GM18517 (cell line): Measurements from ENCODE around the gene CACNA1D.

Experiments used
- ATAC-seq: cut with Tn5 transposase; IDR thresholded peaks from one replicate; pipeline ENCODE4 v1.9.1; 2021; ENCODE audit warnings: mild to moderate bottlenecking, moderate library complexity; ENCODE audit not compliant: unreplicated experiment

The CACNA1D gene

DNA sequence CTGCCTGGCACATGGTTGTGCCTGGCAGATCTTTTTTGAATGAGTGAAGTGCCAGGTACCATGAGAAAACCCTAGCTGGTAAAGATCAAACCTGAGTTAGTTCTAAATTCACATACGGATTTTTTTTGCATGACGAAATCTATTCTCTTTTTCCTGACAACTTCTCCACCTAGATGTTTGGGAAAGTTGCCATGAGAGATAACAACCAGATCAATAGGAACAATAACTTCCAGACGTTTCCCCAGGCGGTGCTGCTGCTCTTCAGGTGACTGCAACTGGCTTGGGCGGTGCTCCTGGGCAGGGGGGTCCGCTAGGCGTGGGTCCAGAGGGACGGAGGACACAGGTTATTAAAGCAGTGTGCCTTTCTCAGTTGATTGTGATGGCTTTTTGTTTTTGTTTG lies 280.0 kb downstream of the CACNA1D start:
- ATAC-seq = no peak

DNA sequence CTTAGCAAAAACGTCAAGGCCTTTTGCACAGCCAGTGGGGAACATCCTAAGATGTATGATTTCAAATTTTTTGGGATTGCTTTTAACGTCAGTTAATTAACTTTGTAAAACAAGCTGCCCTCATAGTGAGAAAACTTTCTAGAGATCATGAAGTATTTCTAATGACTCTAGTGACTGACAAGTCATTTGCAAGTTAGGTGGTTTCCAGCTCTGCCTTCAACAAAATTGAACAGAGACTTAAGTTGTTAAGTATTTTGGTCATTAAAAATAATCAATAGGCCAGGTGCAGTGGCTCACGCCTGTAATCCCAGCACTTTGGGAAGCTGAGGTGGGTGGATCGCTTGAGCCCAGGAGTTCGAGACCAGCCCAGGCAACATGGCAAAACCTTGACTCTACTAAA lies 280.6 kb downstream of the CACNA1D start:
- no peak for ATAC-seq

DNA sequence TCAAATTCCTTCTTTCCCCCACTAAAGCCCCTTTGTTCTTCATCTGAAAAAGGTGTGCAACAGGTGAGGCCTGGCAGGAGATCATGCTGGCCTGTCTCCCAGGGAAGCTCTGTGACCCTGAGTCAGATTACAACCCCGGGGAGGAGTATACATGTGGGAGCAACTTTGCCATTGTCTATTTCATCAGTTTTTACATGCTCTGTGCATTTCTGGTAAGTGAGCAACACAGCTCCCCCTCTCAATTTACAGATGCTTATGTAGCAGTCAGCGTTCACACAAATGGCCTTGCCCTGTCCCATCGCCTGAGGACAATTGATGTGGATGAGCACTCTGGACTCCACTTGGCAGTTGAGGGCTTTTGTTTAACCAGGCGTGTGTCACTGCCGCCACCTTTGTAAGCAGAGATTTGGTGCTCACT lies 281.4 kb downstream of the CACNA1D start:
- ATAC-seq = no peak

DNA sequence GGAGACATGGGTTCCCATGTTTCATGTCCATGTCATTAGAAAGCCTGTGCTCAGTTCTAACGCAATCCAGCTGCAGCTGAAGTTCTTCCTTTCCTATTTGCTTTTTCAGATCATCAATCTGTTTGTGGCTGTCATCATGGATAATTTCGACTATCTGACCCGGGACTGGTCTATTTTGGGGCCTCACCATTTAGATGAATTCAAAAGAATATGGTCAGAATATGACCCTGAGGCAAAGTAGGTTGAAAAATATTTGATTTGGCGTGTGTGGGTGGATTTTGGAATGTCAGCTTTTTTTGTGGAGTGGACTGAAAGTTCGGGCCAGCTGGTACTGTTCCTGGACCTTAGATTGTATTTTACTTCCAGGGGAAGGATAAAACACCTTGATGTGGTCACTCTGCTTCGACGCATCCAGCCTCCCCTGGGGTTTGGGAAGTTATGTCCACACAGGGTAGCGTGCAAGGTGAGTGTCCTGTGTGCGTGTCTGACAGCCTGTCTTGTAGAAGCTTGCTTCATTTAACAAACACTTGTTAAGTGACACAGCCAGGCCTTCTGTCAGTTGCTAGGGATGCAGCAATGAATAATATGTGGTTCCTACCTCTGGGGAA lies 282.2 kb downstream of the CACNA1D start:
- ATAC-seq = no peak

DNA sequence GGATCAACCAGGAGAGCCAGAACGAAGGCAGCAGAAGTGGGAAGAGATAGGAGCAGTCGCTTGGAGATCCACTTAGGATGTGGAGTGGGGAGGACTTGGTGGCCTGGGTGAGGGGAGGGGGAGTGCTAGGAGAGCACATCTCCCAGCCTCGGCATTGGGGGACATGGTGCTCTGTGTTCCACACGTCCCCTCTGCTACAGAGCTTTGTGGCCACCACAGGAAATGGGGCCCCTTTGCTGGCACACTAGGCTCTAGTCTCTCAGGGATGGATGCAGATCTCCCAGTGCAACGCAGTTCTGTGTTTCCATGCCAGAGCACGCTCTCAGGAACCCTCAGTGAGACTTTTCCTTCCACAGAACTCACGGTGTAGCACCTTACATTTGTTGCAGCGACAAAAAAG lies 283.1 kb downstream of the CACNA1D start:
- ATAC-seq = no peak

DNA sequence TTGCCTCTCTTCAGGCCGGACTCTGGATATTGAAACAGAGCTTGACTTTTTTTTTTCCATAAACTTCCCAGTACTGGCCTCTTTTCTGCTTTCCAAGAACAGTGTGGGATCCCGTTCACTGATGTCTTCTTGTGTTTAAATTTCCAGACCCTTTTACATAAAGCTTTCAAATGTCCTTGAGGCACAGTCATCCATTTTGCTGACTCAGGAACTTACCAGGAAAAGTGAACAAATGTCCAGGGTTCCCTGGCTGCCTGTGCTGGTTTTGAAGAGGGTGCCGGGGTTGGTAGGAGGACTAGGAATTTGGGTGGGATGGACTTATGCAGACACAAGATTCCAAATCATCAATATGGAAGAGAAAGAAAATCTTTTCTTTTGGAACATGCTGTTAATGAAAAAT lies 283.7 kb downstream of the CACNA1D start:
- ATAC-seq = no peak

DNA sequence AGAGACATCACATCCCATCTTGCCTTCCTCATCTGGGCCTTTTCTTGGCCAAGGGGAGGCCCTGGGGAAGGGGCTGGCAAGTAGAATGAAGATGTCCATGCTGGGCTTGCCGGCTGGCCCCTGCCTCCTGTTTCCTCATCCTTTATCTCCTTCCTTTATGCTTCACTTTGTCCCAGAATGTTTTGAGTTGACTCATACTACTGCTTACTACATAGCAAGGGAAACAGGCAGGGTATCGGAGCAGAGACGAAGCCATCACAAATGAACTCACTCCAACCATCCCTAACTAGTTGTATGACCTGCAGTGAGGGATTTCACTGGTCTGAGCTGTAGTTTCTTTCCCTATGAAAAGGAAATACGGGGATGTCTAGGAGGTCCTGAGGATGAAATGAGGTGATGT lies 285.8 kb downstream of the CACNA1D start:
- ATAC-seq = no peak

DNA sequence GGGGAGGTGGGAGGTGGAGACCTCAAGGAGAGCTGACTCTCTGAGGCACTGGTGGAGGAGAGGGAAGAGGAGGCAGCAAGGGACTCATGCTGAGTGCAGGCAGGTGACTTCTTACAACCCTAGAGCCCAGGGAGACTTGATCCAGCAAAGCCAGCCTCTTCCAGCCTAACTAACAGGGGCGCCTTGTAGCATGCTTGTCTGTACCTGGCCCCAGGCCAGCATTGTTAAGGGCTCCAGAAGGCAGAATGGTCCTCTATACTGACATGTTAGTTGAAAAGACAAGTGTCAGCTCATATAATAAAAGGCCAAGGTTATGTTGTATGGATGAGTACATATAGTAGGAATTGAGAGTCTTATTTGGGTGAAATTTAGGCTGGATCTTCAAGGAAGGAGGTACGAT lies 286.4 kb downstream of the CACNA1D start:
- no peak for ATAC-seq

DNA sequence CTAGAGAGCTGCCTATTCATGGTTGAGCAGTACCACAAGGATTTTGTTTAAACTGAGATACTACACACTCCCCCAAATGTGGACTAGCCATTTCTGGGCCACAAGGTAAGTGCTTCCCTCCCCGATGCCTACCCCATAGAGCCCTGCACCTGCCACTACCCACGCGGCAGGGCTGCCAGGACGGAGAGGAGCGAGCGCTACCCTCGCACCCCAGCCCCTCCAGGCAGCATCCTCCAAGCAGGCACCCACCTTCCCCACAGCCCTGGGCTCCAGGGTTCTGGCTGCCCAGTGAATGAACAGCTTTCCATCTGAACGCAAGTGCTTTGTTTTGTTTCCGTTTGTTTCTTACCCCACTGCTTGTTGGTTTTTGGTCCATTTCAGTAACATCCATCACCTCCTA lies 292.6 kb downstream of the CACNA1D start:
- ATAC-seq = no peak

DNA sequence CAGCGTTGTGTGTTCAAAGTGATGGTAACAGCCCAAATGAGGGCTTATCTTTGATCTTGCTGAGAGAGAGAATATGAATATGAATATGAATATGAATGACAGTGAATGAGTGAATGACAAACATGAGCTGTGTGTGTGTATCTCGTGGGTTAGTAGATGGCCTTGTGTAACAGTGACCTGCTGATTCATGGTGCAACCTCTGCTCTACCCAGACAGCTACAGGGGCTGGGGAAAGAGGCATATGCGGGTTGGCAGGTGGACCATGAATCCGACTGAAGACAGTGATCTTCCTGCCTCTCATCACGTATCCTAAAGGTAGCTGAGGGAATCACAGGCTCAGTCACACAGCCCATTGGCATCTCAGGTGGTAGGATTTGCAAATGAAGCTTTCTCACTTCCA lies 293.6 kb downstream of the CACNA1D start:
- ATAC-seq = no peak

DNA sequence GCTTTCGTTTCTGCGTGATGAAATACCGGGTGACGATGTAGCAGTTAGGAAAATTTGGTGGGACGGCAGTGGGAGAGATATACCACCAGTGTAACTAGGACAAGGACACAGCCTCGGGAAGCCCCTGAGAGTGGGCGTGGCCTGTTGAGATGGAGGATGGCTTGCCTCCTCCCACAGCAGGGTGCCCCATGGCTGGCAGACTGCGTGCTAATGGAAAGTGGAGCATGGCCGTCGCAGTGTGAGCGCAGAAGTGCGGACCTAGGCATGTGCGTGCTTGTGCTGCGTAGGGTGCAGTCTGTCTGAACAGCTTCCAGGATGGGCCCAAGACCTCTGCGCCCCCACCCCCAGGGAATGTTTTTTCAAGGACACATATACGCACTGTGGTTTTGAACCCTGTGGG lies 295.0 kb downstream of the CACNA1D start:
- ATAC-seq = no peak

DNA sequence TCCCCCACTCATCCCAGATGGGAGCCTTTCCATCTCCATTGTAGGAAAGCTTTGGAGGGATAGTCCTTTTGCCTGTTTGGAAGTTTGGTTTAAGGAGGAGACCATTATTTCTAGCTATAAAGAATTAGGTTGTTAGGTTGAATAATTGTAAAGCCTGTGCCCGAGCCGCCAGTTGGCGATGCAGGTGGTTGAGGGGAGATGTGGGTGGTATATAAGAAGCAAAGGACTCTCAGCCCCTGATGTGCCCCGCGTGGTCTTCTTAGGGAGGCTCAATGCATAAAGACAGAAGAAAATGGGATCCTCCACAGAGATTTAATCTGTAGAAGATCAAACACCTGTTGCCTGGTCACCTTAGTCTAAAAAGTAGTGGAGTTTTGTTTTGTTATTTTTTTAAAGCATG lies 296.1 kb downstream of the CACNA1D start:
- ATAC-seq = no peak

DNA sequence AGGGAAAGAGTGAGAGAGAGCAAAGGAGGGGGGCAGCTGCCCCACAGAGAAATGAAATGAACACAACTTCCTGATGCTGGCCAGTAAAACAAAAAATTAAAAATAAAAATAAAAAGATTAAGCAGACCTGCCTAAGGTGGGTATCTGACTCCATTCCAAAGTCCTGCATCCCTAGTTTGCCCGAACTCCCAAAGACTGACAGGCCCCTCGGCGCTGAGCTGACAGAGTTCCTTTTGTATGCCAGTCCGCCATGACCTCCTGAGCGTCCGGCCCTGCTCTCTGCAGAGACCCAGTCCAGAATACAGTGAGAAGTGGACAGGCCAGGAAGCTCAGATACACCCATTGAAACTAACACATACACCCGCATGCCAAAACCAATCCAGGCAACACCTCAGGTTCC lies 296.9 kb downstream of the CACNA1D start:
- no peak for ATAC-seq

DNA sequence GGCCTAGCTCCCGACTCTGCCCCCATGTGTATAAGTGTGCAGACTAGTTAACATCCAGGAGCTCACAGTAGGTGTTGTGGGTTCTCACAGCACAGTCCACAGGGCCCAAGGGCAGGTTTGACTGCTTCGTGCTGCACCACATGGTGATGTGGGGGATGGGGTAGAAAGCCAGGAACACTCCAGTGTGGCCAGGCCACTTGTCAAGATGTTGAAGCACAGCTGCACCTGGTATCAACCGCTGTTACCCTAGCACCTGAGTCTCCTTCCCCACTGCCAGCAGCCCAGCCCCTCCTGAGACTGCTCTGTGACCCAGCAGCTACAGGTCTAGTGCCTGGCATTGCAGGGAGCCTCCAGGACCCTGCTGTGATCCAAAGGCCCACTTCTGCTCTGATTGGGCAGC lies 298.5 kb downstream of the CACNA1D start:
- ATAC-seq = no peak

DNA sequence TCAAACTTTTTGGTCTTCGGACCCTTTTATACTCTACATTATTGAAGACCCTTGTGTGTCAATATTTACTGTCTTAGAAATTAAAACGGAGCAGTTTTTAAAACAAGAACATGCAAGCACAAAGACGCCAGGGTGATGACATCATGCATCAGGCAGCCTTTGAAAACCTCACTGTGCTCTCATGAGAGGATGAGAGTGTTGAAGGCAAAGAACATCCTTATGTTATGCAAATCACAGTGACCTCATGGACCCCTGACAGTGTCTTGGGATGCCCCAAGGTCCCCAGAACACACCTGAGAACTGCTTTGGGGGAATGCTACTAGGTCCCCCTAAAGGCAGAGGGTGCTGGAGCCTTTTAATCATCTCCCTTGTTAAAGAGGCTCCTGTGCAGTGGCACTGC lies 300.2 kb downstream of the CACNA1D start:
- ATAC-seq = no peak

DNA sequence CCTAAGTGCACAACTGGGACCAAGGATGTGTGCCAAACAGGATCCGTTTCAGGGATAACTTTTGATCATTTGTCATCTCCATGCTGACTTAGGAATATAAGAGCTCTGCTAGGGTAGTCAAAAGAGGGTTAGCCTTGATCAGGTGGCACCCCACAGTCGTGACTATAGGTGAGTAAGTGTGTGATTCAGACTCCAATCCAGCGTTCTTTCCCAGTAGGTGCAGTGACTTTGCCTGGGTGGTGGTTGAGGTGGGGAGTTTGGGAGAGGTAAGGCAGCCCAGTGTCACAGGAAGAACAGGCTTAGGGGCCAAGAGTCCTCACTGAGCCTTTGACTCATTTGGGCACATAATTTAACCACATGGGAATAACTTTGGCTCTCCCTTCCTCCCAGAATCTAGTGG lies 300.8 kb downstream of the CACNA1D start:
- no peak for ATAC-seq

DNA sequence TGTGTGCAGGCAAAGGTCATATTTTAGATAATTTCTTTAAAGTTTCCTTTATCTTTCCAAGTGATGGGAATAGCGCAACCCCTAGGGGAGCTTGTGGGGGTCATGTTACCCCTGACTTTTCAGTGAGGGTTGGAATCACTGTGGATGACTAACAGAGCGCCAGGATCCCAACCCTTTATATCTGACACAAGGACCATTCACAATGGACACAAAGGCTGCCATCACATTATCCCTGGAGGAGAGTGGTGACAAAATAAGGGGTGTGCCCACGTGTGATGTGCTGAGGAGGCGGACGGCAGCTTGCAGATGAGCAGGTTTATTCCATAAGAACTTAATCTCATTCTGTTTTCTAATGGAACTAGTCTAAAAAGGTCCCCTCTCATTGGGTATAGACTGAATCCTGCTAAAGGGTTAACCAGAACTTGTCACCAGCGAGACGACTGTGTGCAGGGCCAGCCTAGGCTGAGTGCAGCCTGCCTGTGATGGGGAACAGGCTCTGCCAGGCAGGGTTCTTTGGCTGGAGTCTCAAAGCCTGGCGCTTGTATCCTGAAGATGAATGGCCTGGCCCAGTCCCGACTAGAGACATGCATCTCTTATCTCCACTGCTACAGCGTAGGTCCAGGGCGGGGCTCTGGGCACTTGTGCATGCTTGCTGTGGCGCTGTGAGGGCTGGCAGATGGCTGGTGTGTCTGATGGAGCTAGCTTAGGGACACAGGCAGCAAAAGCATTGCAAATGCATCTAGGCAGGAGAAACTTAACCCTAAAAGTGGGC lies 301.6 kb downstream of the CACNA1D start:
- ATAC-seq = no peak

DNA sequence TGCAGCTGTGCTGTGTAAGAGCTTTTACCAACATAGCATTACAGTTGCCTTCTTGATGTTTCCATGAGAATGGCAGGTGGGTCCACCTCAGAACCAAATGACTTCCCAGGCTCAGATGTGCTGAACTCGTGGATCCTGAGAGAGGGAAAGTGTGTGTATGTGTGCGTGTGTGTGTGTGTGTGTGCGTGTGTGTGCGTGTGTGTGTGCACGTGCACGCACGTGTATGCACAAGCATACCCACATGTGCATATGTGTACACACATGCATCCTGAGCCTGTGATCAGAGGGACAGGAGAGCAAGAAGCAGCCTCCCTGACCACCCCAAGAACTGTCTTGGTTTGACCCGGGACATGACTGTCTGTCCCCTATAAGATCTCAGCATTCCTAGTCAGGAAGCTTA lies 303.7 kb downstream of the CACNA1D start:
- ATAC-seq = no peak

DNA sequence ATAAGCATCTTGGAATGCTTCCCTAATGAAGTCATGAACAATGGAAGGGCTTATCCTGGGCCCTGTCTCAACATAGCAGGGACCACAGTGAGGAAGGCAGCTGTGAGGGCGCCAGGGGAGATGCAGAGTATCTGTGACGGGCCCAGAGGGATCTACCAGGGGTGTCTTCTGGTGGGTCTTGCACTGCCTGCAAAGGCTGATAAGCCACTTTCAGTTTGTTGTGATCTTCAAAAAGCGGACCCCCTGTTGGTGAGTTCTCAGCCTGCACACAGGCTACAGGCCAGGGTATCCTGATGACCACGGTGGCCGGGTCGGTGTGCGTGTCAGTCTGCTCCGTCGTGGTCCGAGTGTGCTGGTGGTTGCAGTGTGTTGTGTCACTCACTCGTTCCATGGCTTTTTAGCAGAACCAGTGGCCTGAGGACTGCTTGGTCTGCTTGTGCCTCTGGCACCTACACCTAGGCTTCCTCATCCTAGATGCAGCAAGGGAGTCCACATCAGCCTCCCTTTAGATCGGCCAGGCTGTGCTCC lies 305.0 kb downstream of the CACNA1D start:
- ATAC-seq = no peak

DNA sequence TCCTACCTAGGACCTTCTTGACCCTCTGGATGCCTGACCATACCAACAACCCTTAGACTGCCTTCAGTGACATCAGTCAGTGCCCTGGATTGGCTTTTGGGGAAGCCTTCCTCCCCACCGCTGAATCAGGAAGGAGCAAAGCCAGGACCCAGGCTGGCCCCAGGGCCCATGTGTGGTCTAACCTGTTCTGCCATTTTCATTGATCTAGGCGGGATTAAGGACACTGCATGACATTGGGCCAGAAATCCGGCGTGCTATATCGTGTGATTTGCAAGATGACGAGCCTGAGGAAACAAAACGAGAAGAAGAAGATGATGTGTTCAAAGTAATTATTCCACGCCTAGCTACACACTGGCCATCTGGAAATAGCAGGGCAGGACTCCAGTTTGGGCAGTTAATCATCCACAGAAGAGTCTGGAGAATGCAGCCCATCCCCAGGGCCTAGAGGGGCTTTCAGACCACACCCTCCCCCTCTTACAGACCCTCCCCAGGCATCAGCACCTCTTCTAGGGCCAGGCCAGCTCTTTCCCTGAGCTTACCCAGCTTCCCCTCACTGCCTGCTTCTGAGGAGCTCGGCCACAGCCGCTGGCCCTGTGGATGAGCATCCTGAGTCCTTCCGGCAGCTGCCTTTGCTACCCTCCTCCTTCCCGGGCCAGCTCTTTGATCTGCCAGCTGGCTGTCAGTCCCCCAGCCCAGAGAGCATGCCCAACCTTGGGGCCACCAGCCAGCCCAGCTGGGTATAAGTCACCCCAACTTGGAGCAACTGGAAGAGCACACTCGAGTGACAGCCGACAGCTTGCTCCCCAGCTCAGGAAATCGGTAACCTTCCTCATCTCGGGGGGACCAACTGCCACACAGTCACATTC lies 305.9 kb downstream of the CACNA1D start:
- ATAC-seq = no peak

DNA sequence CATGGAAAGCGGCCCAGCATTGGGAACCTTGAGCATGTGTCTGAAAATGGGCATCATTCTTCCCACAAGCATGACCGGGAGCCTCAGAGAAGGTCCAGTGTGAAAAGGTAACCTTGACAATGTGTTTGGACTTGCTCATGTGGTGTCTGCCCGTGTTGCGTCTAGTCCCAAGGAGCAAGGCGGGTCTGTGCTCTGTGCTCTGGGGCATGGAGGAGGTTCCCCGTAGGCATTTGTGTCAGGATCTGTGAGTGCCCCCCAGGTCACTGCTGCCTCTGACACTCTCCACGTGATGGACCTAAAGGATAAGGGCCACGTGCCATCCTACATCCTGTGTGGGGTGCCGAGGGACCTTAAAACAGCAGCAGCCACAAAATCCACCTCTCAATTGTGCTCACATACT lies 306.9 kb downstream of the CACNA1D start:
- ATAC-seq = no peak
